Skin epidermis (tissue), 12 donors: ENCODE measurements around the gene UNC13B.

ENCODE experiments used
- H3K27ac ChIP-seq, 21 experiments: fragments of 200-600 bp; sonication (generic) in 11 of 21; one replicate each; pipeline ENCODE4 v1.5.0; 2020; ENCODE audit warnings: mild to moderate bottlenecking in 3 of 21, inconsistent platforms in 2 of 21, moderate library complexity in 2 of 21
- H3K4me3 ChIP-seq, 7 experiments: fragments of 200-600 bp; sonication (generic) in 2 of 7; one replicate each; pipeline ENCODE4 v1.5.0; 2020; ENCODE audit warnings: inconsistent platforms in 2 of 7, mild to moderate bottlenecking in 2 of 7, moderate library complexity in 1 of 7

Gene UNC13B

GRCh38 chr9:35308316-35308715, 146.5 kb downstream of the UNC13B start:
- Histone ChIP-seq H3K4me3 (no peak overlapping the region), H3K27ac (no peak overlapping the region)

GRCh38 chr9:35311891-35312639, 150.3 kb downstream of the UNC13B start:
- no peak overlapping the region for H3K4me3 ChIP-seq
- H3K27ac ChIP-seq: no peak overlapping the region

- no peak overlapping the region for H3K4me3 ChIP-seq
- no peak overlapping the region for H3K27ac ChIP-seq
These were observed 151.7 kb downstream of the UNC13B start for GRCh38 chr9:35313460-35313859.

GRCh38 chr9:35313916-35314315, 152.1 kb downstream of the UNC13B start:
- Histone ChIP-seq H3K27ac (no peak overlapping the region), H3K4me3 (no peak overlapping the region)

- Histone ChIP-seq H3K27ac (no peak overlapping the region), H3K4me3 (no peak overlapping the region)
These were observed 156.9 kb downstream of the UNC13B start for GRCh38 chr9:35318741-35319140.

- H3K27ac ChIP-seq: no peak overlapping the region
These were observed 160.5 kb downstream of the UNC13B start for GRCh38 chr9:35322075-35322885.

GRCh38 chr9:35324966-35325365, 163.2 kb downstream of the UNC13B start:
- Histone ChIP-seq H3K27ac (no peak overlapping the region), H3K4me3 (no peak overlapping the region)

More at GRCh38 chr9:35322075-35322885, 160.5 kb downstream of the UNC13B start:
- H3K4me3 ChIP-seq: no peak overlapping the region

GRCh38 chr9:35333551-35333950, 171.7 kb downstream of the UNC13B start:
- Histone ChIP-seq H3K27ac (peak overlapping the region in 1 of 21 experiments; percentile 46), H3K4me3 (no peak overlapping the region)

GRCh38 chr9:35335164-35335563, 173.4 kb downstream of the UNC13B start:
- Histone ChIP-seq H3K27ac (no peak overlapping the region), H3K4me3 (no peak overlapping the region)

GRCh38 chr9:35338086-35338485, 176.3 kb downstream of the UNC13B start:
- Histone ChIP-seq H3K4me3 (no peak overlapping the region), H3K27ac (peak overlapping the region in 17 of 21 experiments; percentile 12 to 77 (median 52))

- H3K4me3 ChIP-seq: no peak overlapping the region
- H3K27ac ChIP-seq: peak overlapping the region in 19 of 21 experiments; percentile 12 to 77 (median 65)
These were observed 176.9 kb downstream of the UNC13B start for GRCh38 chr9:35338561-35339274.

GRCh38 chr9:35340046-35340445, 178.2 kb downstream of the UNC13B start:
- no peak overlapping the region for H3K4me3 ChIP-seq
- peak overlapping the region in 18 of 21 experiments; percentile 12 to 77 (median 62) for H3K27ac ChIP-seq

GRCh38 chr9:35341021-35341420, 179.2 kb downstream of the UNC13B start:
- H3K27ac ChIP-seq: peak overlapping the region in 9 of 21 experiments; percentile 13 to 67 (median 53)
- H3K4me3 ChIP-seq: no peak overlapping the region

- Histone ChIP-seq H3K27ac (peak overlapping the region in 16 of 21 experiments; percentile 11 to 72 (median 38)), H3K4me3 (peak overlapping the region in 4 of 7 experiments; percentile 5 to 22 (median 10))
These were observed 179.8 kb downstream of the UNC13B start for GRCh38 chr9:35341585-35341984.

- Histone ChIP-seq H3K27ac (peak overlapping the region in 13 of 21 experiments; percentile 11 to 72 (median 46)), H3K4me3 (peak overlapping the region in 5 of 7 experiments; percentile 5 to 22 (median 9))
These were observed 180.6 kb downstream of the UNC13B start for GRCh38 chr9:35342221-35342958.

GRCh38 chr9:35348109-35348508, 186.3 kb downstream of the UNC13B start:
- Histone ChIP-seq H3K4me3 (no peak overlapping the region), H3K27ac (peak overlapping the region in 1 of 21 experiments; percentile 42)

GRCh38 chr9:35349287-35349990, 187.6 kb downstream of the UNC13B start:
- no peak overlapping the region for H3K4me3 ChIP-seq
- H3K27ac ChIP-seq: peak overlapping the region in 13 of 21 experiments; percentile 2 to 56 (median 29)

GRCh38 chr9:35350212-35350611, 188.4 kb downstream of the UNC13B start:
- peak overlapping the region in 12 of 21 experiments; percentile 2 to 63 (median 36) for H3K27ac ChIP-seq
- H3K4me3 ChIP-seq: no peak overlapping the region
